ENCODE data around the gene HELZ2. TPM values are rescaled to one million over a fixed set of nuclear protein-coding genes. Genes with fewer than 3 reads are reported as not detected.

HELZ2 gene
- total RNA-seq, 1 donor from 2014 or later = 47.4 TPM

DNA sequence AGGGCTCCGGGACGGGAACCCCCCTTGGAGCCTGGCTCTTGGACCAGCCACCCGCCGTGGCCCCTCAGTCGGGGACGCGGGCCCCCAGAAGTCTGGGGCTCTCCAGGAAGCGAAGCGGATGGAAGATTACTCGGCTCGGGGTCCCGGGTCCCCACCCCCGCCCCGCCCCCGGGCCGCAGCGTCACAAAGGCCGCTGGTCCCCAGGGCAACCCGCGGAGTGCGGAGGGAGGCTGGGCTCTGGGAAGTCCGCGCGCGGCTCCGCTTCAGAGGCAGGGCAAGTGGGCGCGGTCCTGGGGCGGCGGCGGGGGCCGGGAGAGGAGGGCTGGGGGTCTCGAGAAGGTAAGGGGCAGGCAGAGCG lies 20.1 kb downstream of the HELZ2 start, which contains the start of gene FNDC11:
FNDC11 (plus strand) TSS at position 227 of the 358 bp plus-strand sequence. CDS start 1,505 bp downstream, outside the sequence.
- no peak for DNase-seq (ENCODE audit: low read depth, low spot score)

DNA sequence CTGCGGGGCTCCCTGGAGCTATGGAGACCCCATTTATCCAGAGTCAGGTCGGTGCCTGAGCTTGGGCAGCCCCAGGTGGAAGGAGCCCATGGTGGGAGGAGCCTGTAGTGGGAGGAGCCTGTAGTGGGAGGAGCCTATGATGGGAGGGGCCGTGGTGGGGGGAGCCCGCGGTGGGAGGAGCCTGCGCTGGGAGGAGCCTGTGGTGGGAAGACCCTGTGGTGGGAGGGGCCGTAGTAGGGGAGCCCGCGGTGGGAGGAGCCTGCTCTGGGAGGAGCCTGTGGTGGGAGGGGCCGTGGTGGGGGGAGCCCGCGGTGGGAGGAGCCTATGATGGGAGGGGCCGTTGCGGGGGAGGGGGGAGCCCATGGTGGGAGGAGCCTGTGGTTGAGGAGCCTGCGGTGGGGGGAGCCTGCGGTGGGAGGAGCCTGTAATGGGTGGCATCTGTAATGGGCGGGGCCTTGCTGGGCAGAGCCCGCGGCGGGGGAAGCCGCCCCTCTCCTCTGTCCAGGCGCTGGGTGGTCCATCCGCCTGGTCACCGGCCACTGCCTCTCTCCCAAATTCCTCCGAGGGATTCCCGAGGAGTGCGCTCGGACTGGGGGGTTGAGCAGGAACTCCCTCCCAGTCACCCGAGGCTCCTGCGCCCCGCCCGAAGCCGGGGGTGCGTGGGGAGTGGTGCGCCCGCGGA lies 20.6 kb downstream of the HELZ2 start:
- peak; percentile 75 for DNase-seq (ENCODE audit: low read depth, low spot score)

DNA sequence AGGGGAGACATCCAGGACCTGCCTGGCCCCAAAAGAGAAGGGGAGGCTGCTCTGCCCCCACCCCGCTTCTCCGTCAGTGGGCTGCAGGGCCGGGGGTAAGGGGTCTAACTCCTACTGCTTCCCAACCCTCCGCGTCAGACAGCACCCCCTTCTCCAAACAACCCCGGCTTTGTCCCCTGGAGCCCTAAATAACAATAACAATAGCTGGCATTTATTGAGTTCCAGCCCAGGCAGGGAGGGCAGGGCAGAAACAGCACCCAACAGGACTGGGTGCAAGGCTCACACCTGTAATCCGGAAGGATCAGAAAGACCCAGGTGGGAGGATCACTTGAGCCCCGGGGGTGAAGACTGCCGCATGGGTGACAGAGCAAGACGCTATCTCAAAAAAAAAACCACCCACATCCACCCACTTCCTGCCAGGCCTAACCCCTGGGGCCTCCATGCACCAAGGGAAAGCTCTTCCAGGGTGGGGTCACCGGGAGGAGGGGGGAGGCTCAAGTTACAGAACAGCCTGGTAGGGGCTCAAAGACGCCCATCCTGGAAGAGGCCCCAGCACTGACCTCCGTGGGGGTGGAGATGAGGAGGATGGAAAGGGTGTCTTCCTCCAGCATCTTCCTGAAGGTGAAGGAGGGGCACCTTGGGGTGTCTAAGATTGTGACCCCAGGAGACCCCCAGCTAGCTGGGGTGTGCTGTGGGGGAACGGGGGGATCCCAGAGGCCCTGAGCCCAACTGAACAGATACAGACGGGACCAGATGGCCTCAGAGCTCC lies 21.4 kb downstream of the HELZ2 start:
- no peak for DNase-seq (ENCODE audit: low read depth, low spot score)

DNA sequence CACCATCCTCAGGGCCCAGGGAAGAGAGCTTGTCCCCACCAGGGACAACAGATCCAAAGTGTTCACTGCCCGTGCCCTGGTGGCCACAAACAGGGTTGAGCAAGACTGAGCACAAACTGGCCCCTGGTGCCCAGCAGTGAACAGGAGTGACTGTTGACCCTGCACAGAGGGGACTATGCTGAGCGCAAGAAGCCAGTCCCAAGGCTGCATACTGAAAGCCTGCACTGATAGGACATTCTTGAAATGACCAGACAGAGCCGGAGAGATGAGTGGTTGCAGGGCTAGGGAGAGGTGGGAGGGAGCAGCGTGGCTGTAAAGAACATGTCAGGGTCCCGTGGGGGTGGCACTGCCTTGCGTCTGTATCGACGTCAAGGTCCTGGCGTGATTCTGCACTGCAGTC lies 23.0 kb downstream of the HELZ2 start:
- DNase-seq (ENCODE audit: low read depth, low spot score) = no peak

DNA sequence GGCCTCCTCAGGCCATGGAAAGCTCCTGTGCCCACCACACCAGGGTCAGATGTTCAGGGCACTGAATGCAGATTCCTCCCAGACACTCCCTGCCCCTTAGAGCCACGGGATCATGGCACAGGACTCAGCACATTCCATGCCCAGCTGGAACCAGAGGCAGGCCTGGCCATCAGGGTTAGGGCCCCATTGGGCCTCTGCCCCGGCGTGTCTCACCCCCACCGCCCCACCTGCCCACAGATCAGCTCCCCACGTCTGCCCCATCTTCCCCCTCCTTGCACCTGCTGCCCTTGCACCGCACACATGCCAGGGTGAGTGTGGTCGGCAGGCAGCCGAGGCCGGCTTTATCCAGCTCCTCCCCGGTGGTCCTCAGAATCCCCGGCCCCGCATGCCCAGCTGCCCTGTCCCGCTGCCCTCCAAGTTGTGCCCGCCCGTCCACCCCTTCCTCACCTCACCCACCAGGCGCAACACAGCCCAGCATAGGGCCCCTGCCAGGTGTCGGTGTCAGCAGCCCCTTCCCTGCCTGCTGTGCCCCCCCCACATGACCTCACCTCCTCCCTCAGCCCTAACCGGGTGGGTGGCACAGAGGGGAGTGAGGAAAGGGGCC lies 24.3 kb downstream of the HELZ2 start:
- no peak for DNase-seq (ENCODE audit: low read depth, low spot score)

DNA sequence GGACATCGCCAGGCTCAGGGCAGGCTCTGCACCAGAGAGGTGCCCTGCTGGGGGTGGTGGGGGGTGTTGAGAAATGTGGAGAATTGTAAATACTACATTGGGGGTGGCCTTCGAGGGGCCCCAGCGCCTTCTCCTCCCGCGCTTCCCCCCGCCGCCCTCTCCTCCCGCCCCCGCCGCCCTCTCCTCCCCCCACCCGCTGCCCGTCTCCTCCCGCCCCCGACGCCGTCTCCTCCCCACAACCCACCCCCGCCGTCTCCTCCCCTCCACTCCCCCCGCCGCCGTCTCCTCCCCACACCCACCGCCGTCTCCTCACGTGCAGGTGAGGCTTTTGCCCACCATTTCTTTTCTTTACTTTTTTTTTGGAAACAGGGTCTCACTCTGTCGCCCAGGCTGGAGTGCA lies 25.0 kb downstream of the HELZ2 start:
- no peak for DNase-seq (ENCODE audit: low read depth, low spot score)

DNA sequence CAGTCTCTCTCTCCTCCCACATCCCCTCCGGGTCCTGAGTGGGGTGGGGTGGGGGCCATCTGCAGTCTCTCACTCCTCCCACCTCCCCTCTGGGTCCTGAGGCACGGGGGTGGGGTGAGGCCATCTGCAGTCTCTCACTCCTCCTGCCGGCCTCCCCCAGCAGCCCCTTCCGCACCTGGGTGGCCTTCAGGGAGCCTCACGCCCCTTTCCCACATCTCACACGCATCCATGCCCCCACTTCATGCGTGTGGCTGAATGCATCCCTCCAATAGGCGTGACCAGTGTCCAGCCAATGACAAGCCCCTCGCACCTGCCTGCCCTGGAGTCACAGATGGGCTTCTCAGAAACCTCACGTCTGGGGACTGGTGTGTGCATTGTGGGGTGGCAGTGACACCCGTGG lies 25.5 kb downstream of the HELZ2 start:
- DNase-seq (ENCODE audit: low read depth, low spot score) = no peak

DNA sequence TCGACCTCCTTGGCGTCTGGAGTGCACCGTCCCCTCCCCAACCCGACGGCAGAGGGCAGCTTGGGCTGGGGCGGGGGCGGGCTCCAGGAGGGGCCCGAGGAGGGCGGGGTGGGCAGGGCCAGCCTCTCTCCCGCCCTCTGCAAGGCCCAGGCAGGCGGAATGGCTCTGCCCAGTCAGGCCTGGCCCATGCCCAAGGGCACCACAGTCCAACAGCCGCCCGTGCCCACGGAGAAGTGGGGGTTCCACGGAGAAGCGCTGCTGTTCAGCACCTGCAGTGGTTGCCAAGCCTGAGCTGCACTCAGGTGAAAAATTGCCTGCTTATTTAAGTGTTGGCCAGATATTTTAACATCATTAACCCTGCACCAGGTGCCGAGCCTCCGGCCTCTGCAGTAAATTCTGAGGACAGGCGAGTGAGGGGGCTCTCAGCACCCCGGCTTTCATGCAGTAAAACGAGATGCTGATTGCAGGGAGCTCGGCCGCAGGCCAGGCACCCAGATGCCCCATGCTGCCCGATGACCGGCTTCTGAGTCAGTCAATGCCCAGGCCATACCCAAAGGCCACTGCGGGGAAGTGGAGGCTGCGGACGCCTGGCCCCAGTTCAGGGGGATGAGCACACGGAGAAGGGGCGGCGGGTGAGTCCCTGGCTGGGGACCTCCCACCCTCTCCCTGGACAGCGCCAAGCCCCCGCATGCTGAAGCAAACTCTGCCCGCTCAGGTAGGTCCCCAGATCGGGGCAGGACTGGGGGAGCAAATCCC lies 26.1 kb downstream of the HELZ2 start, which contains the start of gene SRMS:
SRMS (minus strand) TSS at position 25 of the 756 bp plus-strand sequence. CDS start 286 bp downstream, outside the sequence.
- DNase-seq (ENCODE audit: low read depth, low spot score) = no peak

DNA sequence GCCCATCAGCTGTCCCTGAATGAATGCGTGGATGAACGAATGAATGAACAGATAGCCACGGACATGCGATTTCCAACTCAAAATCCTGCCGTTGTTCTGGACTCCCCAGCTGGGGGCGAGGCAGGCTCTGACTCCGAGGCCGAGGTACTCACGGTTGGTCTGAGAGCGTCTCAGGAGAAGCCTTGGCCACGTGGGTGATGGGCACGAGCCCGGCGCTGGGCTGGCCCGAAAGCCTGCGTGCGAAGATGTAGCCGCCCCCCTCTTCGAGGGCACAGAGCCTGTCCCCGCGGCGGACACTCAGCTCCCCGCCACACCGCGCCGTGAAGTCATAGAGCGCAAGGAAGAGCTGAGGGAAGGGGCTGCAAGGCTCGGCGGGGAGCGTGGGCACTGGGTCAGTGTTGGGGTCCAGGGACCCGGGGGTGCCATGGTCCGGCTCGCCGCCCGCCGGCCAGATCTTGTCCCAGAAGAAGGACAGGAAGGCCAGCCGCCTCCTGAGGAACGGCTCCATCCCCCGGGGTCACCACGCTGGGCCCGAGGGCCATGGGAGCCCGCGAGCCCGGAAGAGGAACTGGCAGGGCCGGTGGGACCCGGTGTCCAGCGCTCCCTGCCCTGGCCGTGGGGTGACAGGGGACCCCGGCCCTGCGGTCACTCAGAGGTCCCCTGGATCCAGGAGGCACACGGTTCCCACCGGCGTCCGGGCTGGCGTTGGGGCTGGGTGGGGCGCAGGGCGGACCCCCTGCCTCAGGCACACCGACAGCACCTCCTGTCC lies 26.9 kb downstream of the HELZ2 start:
- DNase-seq (ENCODE audit: low read depth, low spot score) = no peak

DNA sequence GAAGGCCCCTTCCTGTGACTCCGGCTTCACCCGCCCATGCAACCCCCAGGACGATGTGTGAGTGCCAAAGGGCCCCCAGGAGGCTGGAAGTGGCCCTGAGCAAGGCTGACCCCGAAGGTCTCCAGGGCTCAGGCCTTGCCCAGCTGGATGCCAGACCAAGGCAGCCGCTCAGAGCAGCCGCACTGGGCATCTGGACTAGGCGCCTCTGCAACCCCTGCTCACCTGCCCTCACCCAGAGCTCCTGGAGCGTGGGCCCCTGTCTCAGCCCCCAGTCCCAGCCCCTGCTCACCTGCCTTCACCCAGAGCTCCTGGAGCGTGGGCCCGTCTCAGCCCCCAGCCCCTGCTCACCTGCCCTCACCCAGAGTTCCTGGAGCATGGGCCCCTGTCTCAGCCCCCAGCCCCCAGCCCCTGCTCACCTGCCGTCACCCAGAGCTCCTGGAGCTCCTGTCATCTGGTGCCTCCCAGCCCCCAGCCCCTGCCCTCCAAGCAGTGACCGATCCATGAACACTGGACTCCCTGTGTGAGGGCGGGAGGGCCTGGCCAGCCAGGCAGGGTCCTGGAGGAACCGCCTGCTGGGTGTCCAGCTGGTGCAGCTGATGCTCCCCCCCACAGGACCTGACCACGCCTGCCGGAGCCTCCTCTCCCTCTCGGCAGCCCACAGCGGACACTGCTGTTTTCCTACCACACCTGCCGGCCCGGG lies 27.6 kb downstream of the HELZ2 start:
- DNase-seq (ENCODE audit: low read depth, low spot score) = no peak

DNA sequence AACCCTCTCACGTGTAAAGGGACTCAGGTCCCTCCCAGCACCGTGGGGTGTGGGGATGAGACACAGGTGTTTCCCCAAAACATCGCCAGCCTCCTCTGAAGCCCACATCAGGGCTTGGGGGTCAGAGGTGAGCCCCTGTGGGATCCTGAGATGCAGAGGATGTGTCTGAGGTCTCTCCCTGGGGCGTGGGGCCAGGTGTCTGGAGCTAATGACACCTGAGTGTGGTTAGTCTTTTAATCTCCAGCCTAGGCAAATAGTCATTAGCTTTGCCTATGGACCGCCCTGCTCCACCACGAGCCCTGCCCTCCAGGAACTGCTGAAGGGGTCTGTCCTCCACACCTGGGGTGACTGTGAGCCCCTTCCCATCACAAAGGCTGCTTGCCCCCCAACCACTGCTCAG lies 28.2 kb downstream of the HELZ2 start:
- DNase-seq (ENCODE audit: low read depth, low spot score) = no peak

DNA sequence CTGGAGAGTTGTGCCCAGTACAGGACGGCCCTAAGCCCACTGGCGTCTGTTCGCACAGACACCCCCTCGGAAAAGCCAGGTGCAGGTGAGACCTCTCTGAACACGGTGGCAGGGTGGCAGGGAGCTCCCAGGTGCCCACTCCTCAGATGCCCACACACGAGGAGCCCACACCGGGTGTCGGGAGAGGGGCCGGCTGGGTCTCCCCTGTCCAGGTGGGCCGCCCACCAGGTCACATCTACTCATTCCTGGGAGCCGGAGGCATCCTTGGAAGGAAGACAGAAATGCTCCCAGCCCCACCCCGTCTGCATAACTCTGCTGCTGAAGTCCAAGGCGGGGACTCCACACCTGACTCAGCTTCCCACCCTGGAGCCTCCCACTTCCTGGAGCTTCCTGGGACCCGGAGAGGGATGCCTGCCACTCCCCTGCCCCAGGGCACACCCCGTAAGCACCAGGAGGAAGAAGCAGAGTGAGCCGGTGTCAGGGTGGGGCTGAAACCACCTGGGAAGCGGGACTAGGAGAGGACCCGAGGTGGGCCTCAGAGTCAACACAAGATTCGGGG lies 29.0 kb downstream of the HELZ2 start:
- no peak for DNase-seq (ENCODE audit: low read depth, low spot score)

DNA sequence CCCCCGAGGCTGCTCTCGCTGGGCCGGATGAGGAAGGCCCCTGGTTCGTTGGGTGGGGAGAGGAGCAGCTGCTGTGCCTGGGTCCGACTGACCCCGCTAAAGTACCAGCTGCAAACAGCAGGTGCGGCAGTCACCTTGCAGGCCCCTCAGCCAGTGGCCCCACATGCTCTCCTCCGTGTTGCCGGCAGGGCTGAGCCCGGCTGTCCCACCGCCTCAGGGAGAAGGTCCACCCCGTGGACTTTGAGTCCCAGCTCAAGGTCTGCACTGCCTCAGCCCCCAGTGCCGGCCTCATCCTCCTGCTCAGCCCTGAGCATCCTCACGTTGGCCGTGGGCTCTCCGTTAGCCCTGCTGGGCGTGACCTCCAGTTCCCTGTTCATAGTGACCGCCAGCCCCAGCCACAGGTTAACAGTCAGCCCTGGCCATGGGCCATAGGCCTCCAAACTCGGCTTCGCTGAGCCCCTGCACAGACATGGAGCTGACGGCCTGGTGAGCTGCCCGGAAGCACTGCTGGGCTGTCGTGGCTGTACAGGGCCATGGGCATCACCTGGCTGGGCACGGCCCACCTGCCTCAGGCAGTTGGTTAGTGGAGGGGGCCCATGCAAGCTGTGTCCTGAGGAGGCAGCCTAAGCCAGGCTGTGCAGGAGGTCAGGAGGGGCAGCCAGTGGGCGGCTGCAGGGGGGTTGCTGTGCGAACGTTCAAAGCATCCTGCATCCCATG lies 29.6 kb downstream of the HELZ2 start:
- DNase-seq (ENCODE audit: low read depth, low spot score) = no peak

DNA sequence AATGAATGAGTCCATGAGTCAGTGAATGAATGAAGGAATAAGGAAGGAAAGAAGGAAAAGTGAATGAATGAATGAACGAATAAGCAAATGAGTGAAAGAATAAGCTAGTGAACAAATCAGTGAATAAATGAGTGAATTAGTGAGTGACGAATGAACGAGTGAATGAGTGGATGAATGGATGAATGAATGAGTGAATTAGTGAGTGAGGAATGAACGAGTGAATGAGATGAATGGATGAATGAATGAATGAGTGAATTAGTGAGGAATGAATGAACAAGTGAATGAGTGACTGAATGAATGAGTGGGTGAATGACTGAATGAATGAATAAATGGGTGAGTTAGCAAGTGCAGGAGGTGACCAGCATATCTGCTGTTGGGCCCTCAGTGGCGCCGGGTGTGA lies 30.3 kb downstream of the HELZ2 start:
- no peak for DNase-seq (ENCODE audit: low read depth, low spot score)

DNA sequence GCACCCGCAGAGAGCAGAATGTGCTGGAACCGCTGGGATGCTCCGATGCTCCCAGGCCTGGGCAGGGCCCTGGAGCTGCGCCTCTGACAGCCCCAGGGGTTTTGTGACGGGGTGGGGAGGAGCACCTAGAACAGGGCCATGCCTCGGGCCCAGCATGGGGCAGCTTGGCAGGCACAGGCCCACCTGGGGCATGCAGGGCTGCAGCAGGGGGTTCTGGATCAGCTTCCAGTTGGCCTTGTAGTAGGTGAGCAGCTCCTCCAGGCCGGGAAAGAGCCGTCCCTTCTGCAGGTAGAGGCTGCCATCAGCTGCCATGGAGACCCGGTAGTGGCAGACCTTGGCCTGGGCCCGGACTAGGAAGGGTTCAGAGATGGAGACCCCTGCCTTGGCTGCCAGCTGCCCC lies 30.9 kb downstream of the HELZ2 start:
- no peak for DNase-seq (ENCODE audit: low read depth, low spot score)

DNA sequence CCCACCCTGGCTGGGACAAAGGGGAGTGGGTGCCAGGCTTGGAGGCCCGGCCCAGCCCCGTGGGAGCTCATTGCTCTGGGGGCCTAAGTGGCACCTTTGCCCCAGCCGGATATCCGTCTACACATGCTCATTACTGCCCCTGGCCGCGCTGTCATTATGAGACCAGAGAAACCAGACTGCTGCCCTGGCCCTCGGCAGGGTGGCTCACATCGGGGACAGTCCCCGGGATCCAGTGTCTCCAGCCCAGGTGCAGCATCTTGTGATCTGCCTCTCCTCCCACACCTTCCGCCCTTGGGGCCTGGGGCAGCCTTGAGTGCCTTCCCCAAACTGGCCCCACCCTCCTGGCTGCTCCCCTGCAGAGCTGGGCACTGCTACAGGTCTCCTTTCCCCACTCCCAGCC lies 31.3 kb downstream of the HELZ2 start:
- no peak for DNase-seq (ENCODE audit: low read depth, low spot score)

DNA sequence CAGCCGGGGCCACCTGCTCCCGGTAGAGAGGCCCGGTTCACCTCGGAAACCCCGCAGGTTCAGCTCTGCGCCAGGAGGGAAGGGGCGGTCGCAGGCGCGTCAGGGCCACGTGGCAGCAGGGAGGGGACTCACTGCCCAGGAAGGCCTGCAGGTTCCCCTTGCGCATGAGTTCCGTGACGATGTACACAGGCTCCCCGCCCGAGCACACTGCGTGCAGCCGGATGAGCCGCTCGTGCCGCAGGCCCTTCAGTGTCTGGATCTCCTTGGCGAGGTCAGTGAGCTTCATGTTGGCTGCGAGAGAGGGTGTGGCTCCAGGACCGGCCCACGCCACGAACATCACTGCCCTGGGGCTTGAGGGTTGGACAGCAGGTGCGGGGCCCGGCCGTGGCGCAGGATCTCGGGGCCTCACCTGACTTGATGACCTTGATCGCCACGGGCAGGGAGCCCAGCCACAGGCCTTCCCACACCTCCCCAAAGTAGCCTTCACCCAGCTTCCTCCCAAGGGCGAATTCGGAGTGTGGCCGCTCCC lies 31.9 kb downstream of the HELZ2 start:
- no peak for DNase-seq (ENCODE audit: low read depth, low spot score)

DNA sequence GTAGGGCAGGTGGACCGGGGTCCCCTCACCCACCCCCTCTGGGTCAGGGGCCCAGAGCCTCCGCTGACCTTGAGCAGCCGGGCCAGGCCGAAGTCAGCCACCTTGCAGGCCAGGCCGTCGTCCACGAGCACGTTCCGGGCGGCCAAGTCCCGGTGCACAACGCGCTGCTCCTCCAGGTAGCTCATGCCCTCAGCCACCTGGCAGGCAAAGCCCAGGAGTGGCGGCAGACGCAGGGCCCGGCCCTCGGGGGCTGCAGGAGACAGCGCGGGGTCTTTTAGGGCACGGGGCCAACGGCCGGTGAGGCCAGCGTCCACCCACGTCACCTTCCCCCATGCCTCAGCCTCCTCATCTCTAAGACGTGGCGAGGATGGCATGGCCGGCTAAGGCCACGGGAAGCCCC lies 32.7 kb downstream of the HELZ2 start:
- DNase-seq (ENCODE audit: low read depth, low spot score) = no peak

Data from pulmonary artery endothelial cell (primary cell).